B cell (primary cell): ENCODE data around the gene CBLB. TPM values are rescaled to one million over a fixed set of nuclear protein-coding genes. Genes with fewer than 3 reads are reported as not detected.

ENCODE experiments used
- ATAC-seq: fragments of 200-7000 bp; cut with Tn5 transposase; one replicate; pipeline ENCODE4 v1.10.0; 2021; ENCODE audit warnings: low read depth, mild to moderate bottlenecking, moderate number of reproducible peaks, moderate library complexity
- CTCF ChIA-PET: fragments of 350-600 bp; sonication (Branson Sonifier 250); formaldehyde crosslinking; loops from one replicate; lab custom pipeline; 2021; ENCODE audit warnings: antibody characterized with exemption, inconsistent platforms; lab: Charles Lee
- POLR2A ChIA-PET: fragments of 350-600 bp; sonication (Branson Sonifier 250); formaldehyde crosslinking; loops from one replicate; lab custom pipeline; 2021; ENCODE audit warnings: antibody characterized with exemption; lab: Charles Lee
- DNase-seq: peaks from one replicate; pipeline ENCODE4 v3.0.0; 2013
- H2AFZ ChIP-seq: 2 replicates; pipeline ENCODE4 v1.6.1; 2012; ENCODE audit warnings: mild to moderate bottlenecking, low read depth, low read length; ENCODE audit not compliant: insufficient read depth, poor library complexity, severe bottlenecking
- H3K27ac ChIP-seq, 2 donors: 1 replicate in 1 of 2; 2 replicates in 1 of 2; pipeline ENCODE4 v1.5.1; 2012 to 2013; ENCODE audit warnings: low read length in 2 of 2, mild to moderate bottlenecking in 2 of 2, moderate library complexity in 1 of 2
- H3K27me3 ChIP-seq, 4 experiments: fragments of 200-600 bp in 1 of 4; sonication (generic) in 1 of 4; replicated peaks in 1 of 4; 1 replicate in 2 of 4; 2 replicates in 2 of 4; pipeline versions ENCODE4 v1.6.1 to v1.7.0; 2013 to 2016; ENCODE audit warnings: low read length in 3 of 4, mild to moderate bottlenecking in 2 of 4, mixed read lengths in 1 of 4, moderate library complexity in 1 of 4; ENCODE audit not compliant: insufficient read depth in 4 of 4, control insufficient read depth in 3 of 4; ENCODE audit errors: control extremely low read depth in 1 of 4
- H3K36me3 ChIP-seq, 2 experiments: replicated peaks in 1 of 2; 1 replicate in 1 of 2; 2 replicates in 1 of 2; pipeline versions ENCODE4 v1.6.1 to v1.7.1; 2013; ENCODE audit warnings: low read length in 1 of 2; ENCODE audit not compliant: insufficient read depth in 2 of 2, control insufficient read depth in 1 of 2; ENCODE audit errors: control extremely low read depth in 1 of 2, extremely low read depth in 1 of 2
- H3K4me1 ChIP-seq, 2 donors: fragments of 200-600 bp in 1 of 2; sonication (generic) in 1 of 2; 1 replicate in 1 of 2; 2 replicates in 1 of 2; pipeline versions ENCODE4 v1.5.1 to v1.6.1; 2013 to 2017; ENCODE audit warnings: low read length in 2 of 2; ENCODE audit not compliant: control insufficient read depth in 2 of 2, insufficient read depth in 2 of 2
- H3K4me2 ChIP-seq: replicated peaks from 2 replicates; pipeline ENCODE3; 2012; ENCODE audit warnings: mild to moderate bottlenecking, low read depth, low read length; ENCODE audit not compliant: poor library complexity, severe bottlenecking
- H3K4me3 ChIP-seq, 5 experiments: fragments of 200-600 bp in 1 of 5; sonication (generic) in 1 of 5; 1 replicate in 3 of 5; 2 replicates in 2 of 5; pipeline versions ENCODE4 v1.5.1 to v1.7.0; 2011 to 2016; ENCODE audit warnings: low read length in 4 of 5, mild to moderate bottlenecking in 4 of 5, low read depth in 2 of 5, control low read depth in 1 of 5, moderate library complexity in 1 of 5; ENCODE audit not compliant: insufficient read depth in 1 of 5; ENCODE audit errors: control extremely low read depth in 1 of 5, extremely low read depth in 1 of 5
- H3K79me2 ChIP-seq: fragments of 200-600 bp; sonication (generic); one replicate; pipeline ENCODE4 v1.6.0; 2016; ENCODE audit warnings: low read length; ENCODE audit not compliant: control insufficient read depth, insufficient read depth
- H3K9ac ChIP-seq: fragments of 200-600 bp; sonication (generic); 2 replicates; pipeline ENCODE4 v1.6.1; 2017; ENCODE audit warnings: mild to moderate bottlenecking, low read length, moderate library complexity
- H3K9me3 ChIP-seq, 3 donors: one replicate each; pipeline versions ENCODE4 v1.6.1 to v1.7.1; 2013; ENCODE audit warnings: low read length in 2 of 3; ENCODE audit not compliant: control insufficient read depth in 2 of 3, insufficient read depth in 1 of 3; ENCODE audit errors: control extremely low read depth in 1 of 3
- H4K20me1 ChIP-seq: 2 replicates; pipeline ENCODE4 v1.6.0; 2012; ENCODE audit warnings: mild to moderate bottlenecking, low read length; ENCODE audit not compliant: insufficient read depth, control insufficient read depth, poor library complexity, severe bottlenecking
- H3K27ac Mint-ChIP-seq: one replicate; pipeline ENCODE4 v1.8.0; 2021; ENCODE audit warnings: mixed read lengths
- H3K27me3 Mint-ChIP-seq: one replicate; pipeline ENCODE4 v1.8.0; 2021; ENCODE audit warnings: mixed read lengths
- H3K4me1 Mint-ChIP-seq: one replicate; pipeline ENCODE4 v1.8.0; 2021; ENCODE audit warnings: mixed read lengths
- H3K4me3 Mint-ChIP-seq: one replicate; pipeline ENCODE4 v1.8.0; 2021; ENCODE audit warnings: mixed read lengths
- H3K9me3 Mint-ChIP-seq: one replicate; pipeline ENCODE4 v1.8.0; 2022; ENCODE audit warnings: mixed read lengths; ENCODE audit not compliant: insufficient read depth
- EZH2 ChIP-seq: IDR thresholded peaks from 2 replicates; pipeline ENCODE4 v1.6.1; 2012; ENCODE audit warnings: borderline replicate concordance, low read depth, mild to moderate bottlenecking, moderate library complexity, low read length; ENCODE audit not compliant: insufficient read depth, poor library complexity, severe bottlenecking
- whole genome bisulfite sequencing: methylation state at CpG from one replicate; pipeline ENCODE4 v1.1.5; 2013; ENCODE audit warnings: missing lambda C conversion rate; ENCODE audit not compliant: insufficient coverage; 5-methylcytosine and 5-hydroxymethylcytosine counted together
- intact Hi-C: fragments of 100-400 bp; cut with micrococcal nuclease; formaldehyde crosslinking; loops from one replicate; pipeline ENCODE4 v1.10.0; 2022
- polyA plus RNA-seq: library from polyadenylated mRNA; depleted of rRNA; stranded (reverse); fragments of >200 nt; gene quantifications from 2 replicates; pipeline ENCODE4 v1.2.3, GENCODE V29; 2012
- total RNA-seq, 2 donors: library from RNA; stranded (reverse); fragments of 120-200 nt in 1 of 2; gene quantifications; 1 replicate in 1 of 2; 2 replicates in 1 of 2; pipeline versions ENCODE4 v1.2.3 to v1.2.4, GENCODE V29; 2013 to 2022
- TF ChIP-seq, protein P1 (sequence below): fragments of 200-600 bp; IDR thresholded peaks from one replicate; pipeline ENCODE4 v1.8.0; 2022; ENCODE audit warnings: antibody characterized with exemption, mild to moderate bottlenecking

The CBLB gene
- total and polyA plus RNA-seq, 2 donors (not counting 1 experiment from before 2014, with no cell fraction given) = 19.0 to 135 TPM

DNA sequence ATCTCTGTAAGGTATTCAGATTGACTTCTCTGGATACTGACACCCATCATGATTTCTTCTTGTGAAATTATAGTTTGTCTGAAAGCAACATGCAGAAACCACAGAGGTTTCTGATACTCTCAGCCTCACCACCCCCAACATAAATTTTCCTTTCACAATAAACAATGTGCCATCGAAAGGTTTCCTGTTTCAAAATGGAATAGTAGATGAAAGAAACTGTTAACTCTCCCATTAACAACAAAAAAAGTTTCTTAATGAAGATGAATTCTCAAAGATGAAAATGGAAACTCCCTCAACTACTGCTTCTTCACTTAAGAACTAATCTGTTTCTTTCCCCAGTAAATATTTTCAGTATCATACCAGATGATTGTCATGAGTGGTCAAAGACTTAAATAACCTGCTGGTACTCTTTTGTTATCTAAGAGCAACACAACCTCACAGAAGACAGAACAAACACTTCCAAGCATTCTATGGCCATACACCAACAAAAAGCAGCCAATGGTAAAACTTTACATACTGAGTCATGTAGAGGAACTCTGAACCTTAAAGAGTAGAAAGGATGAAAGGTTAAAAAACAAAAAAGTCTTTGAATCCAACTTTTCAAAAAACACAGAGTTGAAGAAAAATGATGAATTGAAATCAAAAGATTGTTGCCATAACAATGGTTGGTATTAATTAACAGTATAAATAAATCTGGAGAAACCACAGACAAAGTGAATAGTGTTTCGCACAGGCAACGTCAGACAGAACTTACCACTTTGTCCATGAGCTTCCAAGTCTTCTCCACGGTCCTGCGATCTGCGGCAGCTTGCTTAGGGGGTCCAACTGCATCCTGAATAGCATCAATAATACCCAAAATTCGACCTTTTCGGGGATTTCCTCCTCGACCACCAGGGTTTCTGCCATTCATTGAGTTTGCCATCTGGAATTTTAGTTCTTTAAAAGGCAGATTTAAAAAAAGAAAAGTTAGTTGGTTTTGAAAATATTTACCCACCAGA, 1.9 kb downstream of the CBLB start:
- H3K4me1 Mint-ChIP-seq = peaks cover 50% of the 10 kb centered on the region
- peaks cover 35 to 48% of the 10 kb centered on the region in 2 donors for H3K4me1 ChIP-seq

More for the DNA sequence above, 1.9 kb downstream of the CBLB start:
- Mint-ChIP-seq H3K27ac (peak overlapping the region; percentile 96), H3K27me3 (no peaks in the 10 kb centered on the region), H3K4me3 (peak overlapping the region; percentile 93), H3K9me3 (no peaks in the 10 kb centered on the region)
- Histone ChIP-seq H3K9ac (peak overlapping the region; percentile 92), H3K79me2 (peaks cover 59% of the 10 kb centered on the region), H3K36me3 (peaks cover 0 to 5% of the 10 kb centered on the region in 2 experiments), H3K4me3 (peak overlapping the region; percentile 67 to 100 (median 97)), H3K27me3 (no peaks in the 10 kb centered on the region), H4K20me1 (no peaks in the 10 kb centered on the region), H3K27ac (peak overlapping the region in 1 of 2 donors; percentile 68), H3K4me2 (peak overlapping the region; percentile 86), H2AFZ (peak overlapping the region; percentile 99), H3K9me3 (no peaks in the 10 kb centered on the region)
- 72% methylated on average over 3 of the region's 9 CpGs for WGBS
- ChIA-PET CTCF (interaction anchor here (1.3 to 1.5 kb wide), 2 partner anchors 38 to 181 kb away, joined by 3 to 4 read pairs; no protein-coding TSS in a partner anchor), POLR2A (interaction anchor here (1.1 kb wide), 1 partner anchor 78 kb away, joined by 3 read pairs; no protein-coding TSS in a partner anchor)
- DNase-seq = peak; percentile 23
- no peak for TF ChIP-seq EZH2
- TF ChIP-seq, protein P1, sequence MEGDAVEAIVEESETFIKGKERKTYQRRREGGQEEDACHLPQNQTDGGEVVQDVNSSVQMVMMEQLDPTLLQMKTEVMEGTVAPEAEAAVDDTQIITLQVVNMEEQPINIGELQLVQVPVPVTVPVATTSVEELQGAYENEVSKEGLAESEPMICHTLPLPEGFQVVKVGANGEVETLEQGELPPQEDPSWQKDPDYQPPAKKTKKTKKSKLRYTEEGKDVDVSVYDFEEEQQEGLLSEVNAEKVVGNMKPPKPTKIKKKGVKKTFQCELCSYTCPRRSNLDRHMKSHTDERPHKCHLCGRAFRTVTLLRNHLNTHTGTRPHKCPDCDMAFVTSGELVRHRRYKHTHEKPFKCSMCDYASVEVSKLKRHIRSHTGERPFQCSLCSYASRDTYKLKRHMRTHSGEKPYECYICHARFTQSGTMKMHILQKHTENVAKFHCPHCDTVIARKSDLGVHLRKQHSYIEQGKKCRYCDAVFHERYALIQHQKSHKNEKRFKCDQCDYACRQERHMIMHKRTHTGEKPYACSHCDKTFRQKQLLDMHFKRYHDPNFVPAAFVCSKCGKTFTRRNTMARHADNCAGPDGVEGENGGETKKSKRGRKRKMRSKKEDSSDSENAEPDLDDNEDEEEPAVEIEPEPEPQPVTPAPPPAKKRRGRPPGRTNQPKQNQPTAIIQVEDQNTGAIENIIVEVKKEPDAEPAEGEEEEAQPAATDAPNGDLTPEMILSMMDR = no peak
- intact Hi-C loops = loop anchor here (5.0 kb wide), 1 partner anchor 305 kb away; no protein-coding TSS in a partner anchor
- ATAC-seq = no peak
